HG03039 (cell line): ENCODE results near the gene INSL3.
"Not testable (repeated sequence)": the region's sequence is repeated elsewhere in the genome, so short reads cannot be mapped to it uniquely, and the experiment has no call there.

Experiments used
- ATAC-seq: cut with Tn5 transposase; IDR thresholded peaks from one replicate; pipeline ENCODE4 v1.9.1; 2021; ENCODE audit warnings: mild to moderate bottlenecking, moderate library complexity; ENCODE audit not compliant: unreplicated experiment

The INSL3 gene

DNA sequence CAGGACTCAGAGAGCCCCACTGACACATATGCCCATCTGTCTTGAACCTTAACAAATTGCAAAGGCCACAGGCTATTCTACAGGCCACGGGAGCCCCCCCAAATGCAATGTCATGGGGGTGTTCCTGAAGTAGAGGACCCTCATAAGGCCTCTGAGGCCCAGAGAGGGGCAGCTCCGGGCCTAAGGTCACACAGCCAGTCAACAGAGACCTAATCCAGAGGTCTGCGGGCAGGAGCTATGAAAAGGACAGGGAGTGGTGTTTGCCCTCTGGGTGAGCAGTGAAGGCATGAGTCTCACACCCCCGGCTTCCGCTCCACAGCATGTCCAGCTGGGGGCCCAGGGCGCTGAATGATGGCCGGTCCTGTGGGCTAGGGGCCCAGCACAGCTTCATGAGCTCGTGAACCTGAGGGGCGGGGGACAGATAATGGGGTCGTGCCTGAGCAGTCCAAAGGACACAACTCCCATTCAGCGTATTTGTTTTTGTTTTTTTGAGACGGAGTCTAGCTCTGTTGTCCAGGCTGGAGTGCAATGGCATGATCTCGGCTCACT, 5.3 kb upstream of the INSL3 start:
- ATAC-seq = no peak

DNA sequence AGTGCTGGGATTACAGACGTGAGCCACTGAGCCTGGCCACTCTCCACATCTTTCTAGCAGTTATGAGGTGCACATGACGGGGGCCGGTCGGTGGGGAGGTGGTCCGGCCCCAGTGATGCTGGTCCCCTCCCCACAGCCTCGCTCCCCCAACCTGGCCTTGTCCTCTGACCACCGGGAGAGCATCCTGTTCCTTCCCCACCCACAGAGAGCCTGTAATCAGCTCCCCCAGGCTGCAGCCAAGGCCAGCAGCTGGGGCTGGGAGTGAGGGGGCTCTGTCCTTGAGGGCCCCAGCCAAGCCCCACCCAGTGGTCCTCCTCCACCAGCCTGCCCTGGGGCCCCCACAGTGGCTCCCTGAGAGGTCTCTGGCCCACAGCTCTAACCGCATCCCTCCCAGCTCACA, 3.0 kb upstream of the INSL3 start:
- ATAC-seq = no peak

DNA sequence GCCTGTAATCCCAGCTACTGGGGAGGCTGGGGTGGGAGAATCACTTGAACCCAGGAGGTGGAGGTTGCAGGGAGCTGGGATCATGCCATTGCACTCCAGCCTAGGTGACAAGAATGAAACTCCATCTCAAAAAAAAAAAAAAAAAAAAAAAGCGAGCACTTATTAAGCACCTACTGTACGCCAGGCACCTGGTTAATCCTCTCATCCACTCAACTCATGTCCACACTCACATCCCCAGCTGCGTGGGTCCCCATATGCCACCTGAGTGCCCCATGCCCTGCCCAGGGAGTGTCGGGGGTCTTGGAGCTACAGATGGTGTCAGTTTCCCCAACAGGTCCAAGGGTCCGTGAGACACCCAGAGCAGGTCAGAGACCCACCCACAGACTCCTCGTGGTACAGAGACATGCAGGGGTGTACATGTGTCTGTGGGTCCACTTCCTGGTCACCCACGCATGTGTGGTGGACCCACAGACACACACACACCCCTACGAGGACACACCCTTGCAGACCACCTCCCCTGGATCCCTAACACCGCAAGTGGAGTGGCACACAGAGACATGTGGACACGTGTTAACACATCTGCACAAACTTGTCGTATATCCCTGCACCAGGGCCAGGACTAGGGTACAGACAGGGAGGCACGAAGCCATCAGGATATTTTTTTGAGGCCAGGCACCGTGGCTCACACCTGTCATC, 3.5 kb downstream of the INSL3 start:
- no peak for ATAC-seq

DNA sequence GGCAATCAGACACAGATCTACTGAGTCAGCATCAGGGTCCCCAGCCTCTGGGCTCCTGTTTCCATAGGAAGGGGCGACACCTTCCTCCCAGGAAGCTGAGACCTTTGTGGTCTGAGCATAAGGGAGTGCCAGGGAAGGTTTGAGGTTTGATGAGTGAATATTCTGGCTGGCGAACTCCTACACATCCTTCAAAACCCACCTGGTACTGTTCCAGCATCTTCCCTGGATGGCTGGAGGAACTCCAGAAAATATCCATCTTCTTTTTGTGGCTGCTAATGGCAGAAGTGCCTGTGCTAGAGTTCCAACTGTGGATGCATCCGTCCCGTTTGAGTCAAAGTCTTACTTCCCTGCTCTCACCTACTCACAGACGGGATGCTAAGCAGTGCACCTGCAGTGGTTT, 9.2 kb downstream of the INSL3 start:
- no peak for ATAC-seq

DNA sequence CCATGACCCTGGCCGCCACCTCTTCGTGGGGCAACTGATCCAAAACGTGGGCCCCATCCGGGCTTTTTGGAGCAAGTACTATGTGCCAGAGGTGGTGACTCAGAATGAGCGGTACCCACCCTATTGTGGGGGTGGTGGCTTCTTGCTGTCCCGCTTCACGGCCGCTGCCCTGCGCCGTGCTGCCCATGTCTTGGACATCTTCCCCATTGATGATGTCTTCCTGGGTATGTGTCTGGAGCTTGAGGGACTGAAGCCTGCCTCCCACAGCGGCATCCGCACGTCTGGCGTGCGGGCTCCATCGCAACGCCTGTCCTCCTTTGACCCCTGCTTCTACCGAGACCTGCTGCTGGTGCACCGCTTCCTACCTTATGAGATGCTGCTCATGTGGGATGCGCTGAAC, 9.6 kb downstream of the INSL3 start:
- no peak for ATAC-seq

DNA sequence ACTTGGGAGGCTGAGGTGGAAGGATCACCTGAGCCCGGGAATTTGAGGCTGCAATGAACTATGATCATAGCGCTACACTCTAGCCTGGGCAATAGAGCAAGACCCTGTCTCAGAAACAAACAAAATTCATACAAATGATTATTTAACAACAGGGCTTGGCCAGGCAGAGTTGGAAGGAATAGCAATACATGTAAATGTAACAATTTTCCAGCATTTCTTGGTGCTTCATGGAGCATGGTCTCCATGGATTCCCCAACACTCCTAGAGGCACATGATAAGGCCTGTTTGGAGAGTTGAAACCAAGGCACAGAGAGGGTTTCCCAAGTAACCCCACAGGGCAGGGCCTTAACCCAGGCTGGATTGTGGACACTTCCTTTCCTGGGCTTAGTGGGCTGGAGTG, 10.2 kb downstream of the INSL3 start:
- ATAC-seq = no peak

DNA sequence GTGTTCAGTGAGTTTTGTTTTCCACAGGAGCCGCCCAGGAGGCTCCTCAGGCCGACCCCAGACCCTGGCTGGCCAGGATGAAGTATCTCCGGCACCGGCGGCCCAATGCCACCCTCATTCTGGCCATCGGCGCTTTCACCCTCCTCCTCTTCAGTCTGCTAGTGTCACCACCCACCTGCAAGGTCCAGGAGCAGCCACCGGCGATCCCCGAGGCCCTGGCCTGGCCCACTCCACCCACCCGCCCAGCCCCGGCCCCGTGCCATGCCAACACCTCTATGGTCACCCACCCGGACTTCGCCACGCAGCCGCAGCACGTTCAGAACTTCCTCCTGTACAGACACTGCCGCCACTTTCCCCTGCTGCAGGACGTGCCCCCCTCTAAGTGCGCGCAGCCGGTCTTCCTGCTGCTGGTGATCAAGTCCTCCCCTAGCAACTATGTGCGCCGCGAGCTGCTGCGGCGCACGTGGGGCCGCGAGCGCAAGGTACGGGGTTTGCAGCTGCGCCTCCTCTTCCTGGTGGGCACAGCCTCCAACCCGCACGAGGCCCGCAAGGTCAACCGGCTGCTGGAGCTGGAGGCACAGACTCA, 13.5 kb downstream of the INSL3 start:
- no peak for ATAC-seq

DNA sequence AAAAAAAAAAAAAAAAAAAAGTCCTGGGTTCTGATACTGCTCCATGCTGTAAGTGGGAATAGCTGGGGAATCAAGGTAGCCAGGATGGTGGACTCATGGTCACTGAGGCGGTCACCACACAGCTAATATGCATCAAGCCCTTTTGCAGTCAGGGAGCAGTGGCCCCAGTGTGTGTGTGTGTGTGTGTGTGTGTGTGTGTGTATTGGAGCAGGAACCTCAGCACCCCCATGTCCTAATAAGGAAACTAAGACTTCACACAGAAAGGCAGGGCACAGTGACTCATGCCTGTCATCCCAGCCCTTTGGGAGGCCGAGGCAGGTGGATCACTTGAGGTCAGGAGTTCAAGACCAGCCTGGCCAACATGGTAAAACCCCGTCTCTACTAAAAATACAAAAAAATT, 14.4 kb downstream of the INSL3 start:
- ATAC-seq = no peak

DNA sequence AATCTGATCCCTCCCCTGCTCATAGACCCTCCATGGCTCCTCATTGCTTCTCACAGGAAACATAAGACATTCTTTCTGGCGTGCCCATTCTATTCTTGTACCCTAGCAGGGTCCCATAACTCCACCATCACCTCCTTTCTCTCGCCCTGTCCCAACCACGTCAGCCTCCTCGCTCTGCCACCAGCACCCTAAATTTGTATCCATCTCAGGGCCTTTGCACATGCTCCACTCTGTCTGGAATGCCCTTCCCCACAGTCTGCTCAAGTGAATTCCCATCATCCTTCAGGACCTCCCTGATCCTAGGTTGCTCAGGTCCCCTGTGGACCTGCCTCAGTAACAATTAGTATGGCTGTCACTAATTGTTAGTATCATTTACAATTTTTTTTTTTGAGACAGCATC, 15.9 kb downstream of the INSL3 start:
- ATAC-seq = no peak

DNA sequence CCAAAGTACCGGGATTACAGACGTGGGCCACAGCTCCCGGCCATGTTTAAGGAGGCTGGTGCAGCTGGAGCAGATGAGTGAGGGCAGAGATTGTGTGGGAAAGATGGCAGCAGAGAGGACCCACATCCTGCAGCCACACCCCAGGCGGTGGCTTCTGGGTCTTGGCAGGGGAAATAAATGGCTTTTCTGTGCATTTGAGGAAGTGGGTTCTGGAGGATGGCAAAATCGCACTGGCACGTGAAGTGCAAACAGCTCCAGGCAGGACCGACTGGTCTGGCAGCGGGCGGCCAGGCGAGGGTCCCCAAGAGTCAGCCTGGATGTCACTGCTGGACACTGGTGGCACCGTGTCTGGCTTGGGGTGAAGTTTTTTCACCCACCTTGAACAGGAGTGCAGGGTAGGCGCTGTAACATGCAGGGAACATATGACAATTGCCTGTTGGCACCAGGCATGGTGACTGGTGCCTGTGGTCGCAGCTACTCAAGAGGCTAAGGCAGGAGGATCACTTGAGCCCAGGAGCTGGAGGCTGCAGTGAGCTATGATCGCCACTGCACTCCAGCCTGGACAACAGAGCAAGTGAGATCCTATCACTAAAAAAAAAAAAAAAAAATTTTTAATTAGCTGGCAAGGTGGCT, 17.9 kb downstream of the INSL3 start:
- ATAC-seq = no peak

DNA sequence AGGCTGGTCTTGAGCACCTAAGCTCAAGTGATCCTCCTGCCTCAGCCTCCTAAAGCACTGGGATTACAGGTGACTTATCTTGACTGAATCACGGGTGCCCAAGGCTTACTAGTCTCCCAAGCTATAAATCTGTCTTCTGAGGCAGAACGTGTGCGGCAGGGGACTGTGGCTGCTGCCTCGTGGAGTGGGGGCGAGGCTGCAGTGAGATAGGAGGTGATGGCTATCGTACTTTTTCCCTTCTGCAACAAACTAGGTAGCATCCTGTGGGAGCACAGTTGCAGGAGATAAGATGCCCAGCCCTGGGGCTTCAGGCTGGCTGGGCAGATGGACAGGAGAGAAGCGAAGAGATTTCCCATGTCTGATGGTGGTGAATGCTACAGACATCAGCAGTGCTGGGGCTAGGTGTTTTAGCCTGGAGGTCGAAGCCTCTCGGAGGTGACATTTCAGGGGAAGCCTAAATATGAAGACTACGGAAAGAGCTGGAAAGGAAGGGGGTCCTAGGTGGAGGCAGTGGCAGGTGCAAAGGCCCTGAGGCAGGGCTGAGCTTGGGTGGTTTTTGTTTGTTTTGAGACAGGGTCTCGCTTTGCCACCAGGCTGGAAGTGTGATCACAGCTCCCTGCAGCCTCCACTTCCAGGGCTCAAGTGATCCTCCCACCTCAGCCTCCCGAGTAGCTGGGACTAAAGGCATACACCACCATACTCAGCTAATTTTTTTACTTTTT, 19.0 kb downstream of the INSL3 start:
- ATAC-seq = no peak

DNA sequence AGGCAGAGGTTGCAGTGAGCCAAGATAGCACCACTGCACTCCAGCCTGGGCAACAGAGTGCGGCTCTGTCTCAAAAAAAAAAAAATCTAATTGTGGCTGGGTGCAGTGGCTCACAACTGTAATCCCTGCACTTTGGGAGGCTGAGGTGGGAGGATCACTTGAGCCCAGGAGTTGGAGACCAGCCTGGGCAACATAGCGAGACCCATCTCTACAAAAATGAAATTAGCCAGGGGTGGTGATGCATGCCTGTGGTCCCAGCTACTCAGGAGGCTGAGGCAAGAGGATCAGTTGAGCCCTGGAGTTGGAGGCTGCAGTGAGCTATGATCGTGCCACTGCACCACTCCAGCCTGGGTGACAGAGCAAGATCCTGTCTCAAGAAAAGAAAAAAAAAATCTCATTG, 22.7 kb downstream of the INSL3 start:
- not testable (repeated sequence) for ATAC-seq

DNA sequence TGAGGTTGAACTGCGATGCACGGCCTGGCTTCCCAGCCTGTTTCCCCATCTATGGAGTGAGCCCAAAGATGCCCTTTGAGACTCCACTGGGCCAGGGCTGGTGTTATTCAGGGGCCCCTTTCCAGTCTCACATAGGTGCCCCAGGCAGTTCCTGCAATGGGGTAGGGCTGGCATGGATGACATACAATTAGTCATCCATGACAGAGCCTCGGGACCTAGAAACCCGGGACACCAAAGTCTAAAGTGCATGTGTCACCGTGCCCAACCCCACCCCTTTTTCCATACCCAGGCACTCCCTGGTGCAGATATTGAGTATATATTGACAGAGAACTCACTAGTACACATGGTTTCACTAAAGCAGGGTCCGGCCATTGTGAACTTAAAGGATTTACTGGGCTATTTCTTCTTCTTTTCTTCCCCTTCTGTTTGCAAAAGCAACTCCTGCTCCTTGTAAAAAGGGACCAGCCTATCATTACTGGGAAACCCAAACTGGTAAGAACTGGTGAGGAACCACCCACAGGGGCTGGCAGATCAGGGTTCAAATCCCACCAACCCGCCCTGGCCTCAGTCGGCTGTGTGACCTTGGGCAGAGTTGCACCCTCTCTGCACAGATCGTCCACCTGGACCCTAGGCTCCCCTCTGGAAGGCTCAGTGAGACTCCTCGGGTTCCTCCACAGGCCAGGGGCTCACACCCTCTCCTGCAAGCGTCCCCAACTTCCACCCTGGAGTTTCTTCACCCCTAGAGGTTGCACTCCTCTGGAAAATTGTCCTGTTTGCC, 23.7 kb downstream of the INSL3 start:
- no peak for ATAC-seq

DNA sequence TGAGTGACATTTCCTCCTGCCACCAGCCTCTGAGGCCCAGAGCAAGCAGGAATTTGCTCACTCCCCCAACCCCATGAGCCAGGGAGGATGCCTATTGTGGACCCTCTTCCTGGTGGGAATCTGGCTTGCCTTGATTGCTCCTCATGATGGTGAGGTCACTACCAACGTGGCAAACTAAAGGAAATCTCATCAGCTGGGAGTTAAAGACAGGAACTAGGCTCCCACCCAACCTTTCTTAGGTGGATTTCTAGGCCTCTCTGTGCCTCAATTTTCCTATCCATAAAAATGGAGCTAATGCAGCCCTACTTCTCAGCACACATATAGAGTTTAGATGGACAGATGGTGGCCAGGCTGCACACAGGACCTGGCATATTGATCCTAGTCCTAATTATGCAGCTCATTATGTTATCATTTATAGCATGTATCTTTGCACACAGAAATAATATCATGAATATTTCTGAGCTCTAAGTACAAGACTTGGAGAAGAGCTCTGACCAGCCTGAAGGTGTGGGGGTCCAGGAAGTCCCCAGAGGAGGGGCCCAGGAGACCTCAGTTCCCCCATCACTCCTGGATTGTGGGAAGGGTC, 24.4 kb downstream of the INSL3 start:
- ATAC-seq = no peak

DNA sequence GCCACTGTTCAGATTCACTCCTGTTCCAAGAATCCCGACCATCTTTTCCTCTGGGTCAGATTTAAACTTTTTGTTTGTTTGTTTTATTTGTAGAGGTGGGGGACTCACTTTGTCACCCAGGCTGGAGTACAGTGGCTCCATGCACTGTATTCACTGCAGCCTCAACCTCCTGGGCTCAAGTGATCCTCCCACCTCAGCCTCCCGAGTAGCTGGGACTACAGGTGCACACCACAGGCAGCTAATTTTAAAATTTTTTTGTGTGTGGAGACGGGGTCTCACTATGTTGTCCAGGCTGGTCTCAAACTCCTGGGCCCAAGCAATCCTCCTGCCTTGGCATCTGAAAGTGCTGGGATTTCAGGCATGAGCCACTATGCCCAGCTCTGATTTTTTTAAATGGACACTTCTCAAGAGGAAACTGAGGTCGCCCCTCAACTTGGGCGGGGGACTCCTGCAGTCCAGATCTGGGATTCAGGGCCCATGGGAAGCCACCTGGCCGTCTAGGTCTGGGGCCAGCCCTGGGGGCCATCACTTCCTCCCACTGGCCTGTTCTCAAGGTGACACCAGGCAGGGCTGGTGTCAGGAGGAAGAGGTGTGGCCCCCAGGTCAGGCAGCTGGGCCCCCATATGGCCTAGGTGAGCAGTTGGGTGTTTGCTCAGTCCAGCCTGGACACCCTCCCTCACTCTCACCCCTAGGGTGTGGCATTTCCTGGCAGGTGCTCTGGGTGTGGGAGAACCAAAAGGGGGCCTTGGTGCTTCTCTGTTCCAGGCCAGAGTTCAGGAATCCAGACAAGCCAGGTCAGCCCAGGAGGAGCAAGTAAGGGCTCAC, 25.1 kb downstream of the INSL3 start:
- ATAC-seq = no peak

DNA sequence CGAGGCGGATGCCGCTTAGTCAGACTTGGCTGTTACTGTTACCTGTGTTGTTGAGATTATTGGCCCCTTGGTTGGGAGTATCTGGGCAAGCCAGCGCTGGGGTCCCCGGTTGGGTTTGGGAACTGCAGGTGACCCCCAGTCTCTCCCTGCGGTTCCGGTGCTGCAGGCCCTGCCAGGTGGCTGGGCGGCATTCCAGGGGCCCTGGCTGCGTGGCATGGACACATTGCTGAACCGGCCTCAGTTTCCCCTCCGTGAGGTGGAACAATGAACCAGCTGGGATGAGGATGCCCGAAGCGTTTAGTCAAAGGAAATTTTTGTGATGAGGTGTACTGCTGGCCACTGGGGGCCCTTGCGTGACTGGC, 25.8 kb downstream of the INSL3 start:
- ATAC-seq = no peak

DNA sequence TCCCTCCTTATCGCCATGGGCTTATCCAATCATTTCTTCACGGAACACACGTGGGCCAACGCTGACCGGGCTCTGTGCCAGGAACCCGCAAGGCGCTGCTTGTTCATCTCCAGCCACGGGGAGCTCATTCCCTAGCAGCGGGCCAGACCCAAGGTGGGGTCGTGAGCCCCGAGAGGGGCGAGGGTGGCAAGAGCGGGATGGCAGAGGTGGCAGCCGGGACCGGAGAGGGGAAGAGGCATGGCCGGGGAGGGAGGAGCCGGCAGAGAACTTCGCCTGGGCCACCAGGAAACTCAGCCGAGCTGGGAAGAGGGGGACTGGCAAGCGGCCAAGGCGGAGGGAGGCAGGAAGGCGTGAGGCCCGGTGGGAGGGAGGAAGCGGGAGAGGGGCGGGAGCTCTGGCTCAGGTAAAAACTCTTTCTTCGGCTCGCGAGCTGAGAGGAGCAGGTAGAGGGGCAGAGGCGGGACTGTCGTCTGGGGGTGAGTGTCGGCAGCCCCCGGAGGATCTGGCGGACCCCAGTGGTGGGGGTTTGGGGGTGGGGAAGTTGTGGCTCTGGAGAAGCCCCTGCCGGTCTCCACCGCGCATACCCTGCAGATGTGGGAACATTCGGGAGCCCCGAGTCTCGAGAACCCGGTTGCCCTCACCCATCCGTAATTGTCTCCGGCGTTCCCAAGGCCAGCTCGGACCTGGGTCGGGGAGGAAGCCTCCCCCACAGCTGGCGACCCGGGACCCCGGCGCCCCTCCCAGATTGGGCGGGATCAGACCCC, 26.4 kb downstream of the INSL3 start, which contains the start of gene B3GNT3:
TSS of gene B3GNT3 (plus strand) at position 408 of the 764 bp plus-strand sequence. CDS start 12,670 bp downstream, outside the sequence.
- ATAC-seq = no peak

DNA sequence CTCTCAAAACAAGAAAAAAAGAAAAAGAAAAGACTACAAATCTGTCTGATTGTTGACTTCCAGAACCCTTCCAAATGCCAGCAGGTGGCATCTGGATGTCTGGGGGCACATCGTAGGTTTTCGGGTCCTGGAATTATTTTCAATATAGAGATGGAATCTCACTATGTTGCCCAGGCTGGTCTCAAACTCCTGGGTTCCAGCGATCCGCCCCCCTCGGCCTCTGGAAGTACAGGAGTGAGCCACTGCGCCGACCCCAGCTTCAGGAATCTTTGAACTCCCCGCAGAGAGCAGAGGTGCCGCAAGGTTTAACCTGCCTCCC, 26.9 kb downstream of the INSL3 start:
- ATAC-seq = no peak
